IPS-NIHi7 (cell line): ENCODE measurements around the gene RUFY4.
"Not testable (repeated sequence)": the region's sequence is repeated elsewhere in the genome, so short reads cannot be mapped to it uniquely, and the experiment has no call there.

Source experiments
- DNase-seq: peaks from one replicate; pipeline ENCODE4 v3.0.0; 2012; ENCODE audit warnings: mixed read lengths; ENCODE audit errors: extremely low spot score

The RUFY4 gene

DNA sequence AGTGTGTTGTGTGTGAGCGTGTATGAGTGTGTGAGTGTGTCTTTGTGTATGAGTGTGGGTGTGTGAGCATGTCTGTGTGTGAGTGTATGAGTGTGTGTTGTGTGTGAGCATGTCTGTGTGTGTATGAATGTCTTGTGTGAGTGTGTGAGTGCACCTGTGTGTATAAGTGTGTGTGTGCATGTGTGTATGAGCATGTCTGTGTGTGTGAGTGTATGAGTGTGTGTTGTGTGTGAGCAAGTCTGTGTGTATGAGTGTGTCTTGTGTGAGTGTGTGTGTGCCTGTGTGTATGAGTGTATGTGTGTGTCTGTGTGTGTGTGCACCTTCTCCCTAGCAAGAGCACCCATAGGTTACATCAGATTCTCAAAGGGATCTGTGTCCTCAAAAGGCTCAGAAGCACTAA, 37.8 kb upstream of the RUFY4 start:
- no peak for DNase-seq

DNA sequence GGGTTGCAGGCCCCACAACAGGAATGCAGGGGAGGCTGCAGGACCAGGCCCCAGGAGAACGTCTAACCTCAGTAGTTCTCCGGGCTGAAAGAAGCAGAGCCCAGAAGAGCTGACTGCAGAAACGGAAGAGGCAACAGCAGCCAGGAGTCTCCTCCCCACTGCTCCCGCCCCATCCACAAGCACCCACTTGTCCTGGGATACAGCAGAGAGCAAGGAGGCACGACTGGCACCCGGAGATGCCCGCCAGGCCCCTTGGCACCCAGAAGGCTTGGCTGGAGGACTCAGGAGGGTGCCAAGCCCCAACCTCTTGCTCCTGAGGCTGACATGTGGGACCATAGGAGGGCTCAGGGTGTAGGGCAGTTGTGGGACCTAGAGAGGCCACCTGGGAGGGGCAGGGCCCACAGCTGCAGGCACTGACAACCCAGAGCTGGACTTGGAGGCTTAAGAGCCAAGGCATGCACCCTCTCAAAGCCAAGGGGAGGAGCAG, 37.2 kb upstream of the RUFY4 start:
- peak; percentile 7 for DNase-seq

GRCh38 chr2:218032336-218033171, 36.5 kb upstream of the RUFY4 start:
- DNase-seq, result peak; percentile 7

DNA sequence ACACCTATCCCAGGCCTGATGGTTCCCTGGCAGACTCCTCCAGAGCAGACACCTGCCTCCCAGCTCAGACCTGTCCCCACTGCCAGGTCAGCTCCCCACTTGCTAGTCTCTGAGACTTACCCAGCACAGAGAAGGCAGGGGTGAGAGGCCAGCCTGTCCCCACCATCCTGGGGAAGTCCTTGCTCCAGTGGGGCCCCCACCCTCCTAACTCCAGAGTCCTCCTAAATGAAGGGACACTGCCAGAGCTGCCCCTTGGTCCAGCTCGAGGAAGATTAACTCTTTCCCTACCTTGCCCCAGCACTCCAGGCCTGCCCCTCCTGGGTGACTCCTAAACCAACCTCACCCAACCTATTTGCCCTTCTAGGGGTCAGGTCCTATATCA, 35.9 kb upstream of the RUFY4 start:
- peak; percentile 6 for DNase-seq

DNA sequence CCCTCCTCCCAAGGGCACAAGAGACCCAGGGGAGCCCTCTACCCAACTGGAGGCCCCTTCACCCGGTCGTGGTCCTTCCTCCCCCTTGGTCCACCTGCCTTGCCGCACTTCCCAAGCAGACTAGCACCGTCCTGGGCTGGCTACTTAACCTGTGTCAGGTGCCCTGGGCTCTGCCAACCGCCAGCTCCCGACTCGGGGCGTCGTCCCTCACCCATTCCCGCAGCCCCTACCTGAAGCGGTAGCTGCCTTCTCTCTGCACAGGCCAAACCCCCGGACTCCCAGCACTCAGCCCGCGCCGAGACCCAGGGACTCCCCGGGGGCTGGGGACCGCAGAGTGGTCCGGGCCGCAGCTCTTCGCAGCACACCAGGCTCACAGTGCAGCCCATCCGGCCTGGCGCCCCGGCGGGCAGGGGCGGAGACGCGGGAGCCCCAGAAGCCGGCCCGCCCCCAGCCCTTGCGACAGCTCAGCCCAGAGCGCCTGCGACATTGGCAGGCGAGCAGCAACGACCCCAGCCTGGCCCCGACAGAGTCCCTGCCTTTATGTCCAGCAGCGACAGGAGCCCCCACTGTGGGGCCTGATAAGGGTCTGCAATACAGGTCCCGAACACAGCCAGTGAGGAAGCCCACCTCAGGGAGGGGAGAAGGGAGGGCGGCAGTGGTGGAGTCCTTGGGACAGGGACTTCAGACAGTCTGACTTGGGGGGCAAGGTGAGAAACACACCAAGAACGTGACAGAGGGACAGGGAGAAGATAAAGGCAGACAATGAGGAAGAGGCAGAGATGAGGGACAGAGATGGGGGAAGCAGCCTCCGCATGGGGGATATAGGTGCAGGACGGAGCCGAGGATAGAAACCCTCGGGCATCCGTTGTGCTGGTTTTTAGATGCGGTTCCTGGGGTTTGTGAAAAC, 35.2 kb upstream of the RUFY4 start:
- DNase-seq, result peak; percentile 54

GRCh38 chr2:218034497-218035213, 34.4 kb upstream of the RUFY4 start:
- DNase-seq, result peak; percentile 65

GRCh38 chr2:218035463-218036100, 33.5 kb upstream of the RUFY4 start:
- DNase-seq, result no peak

DNA sequence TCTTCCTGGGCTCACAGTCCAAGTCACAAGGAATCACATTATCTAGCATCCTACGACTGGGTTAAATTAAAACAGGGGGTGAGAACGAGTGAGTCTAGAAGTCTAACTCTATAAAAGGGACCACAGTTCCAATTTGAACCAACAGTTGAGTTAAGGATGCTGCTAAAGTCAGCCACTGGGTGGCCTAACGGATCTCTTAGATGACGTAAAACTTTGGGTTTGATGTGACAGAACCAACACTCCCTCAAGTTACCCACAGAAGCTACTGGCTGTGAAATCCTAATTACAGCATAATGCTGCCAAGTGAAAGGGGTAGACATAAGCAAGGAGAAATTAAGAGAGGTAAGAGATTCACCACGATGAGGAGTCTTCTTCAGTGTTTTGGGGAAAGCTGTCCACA, 32.7 kb upstream of the RUFY4 start:
- peak; percentile 10 for DNase-seq

GRCh38 chr2:218039171-218039570, 29.9 kb upstream of the RUFY4 start:
- no peak for DNase-seq

GRCh38 chr2:218040883-218041282, 28.2 kb upstream of the RUFY4 start:
- no peak for DNase-seq

- no peak for DNase-seq
Measured at GRCh38 chr2:218041302-218042168, 27.5 kb upstream of the RUFY4 start.

- DNase-seq, result no peak
Measured at GRCh38 chr2:218043100-218043499, 26.0 kb upstream of the RUFY4 start.

- DNase-seq, result no peak
Measured at GRCh38 chr2:218043701-218044109, 25.3 kb upstream of the RUFY4 start.

GRCh38 chr2:218044599-218044998, 24.5 kb upstream of the RUFY4 start:
- DNase-seq, result not testable (repeated sequence)

DNA sequence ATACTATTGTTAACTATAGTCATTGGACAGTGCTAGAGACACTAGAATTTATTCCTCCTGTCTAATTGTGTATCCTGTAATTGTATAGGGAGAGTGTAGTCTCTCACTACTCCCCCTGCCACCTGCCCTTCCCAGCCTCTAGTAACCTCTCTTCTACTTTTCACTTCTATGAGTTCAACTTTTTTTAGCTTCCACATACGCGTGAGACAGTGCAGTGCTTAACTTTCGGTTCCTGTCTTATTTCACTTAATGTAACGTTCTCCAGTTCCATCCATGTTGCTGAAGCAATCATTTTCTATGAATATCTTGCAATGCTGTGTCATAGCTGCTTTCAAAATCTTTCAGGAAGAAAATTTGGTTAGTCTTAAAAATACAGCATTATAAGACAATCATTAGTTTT, 22.8 kb upstream of the RUFY4 start:
- no peak for DNase-seq

DNA sequence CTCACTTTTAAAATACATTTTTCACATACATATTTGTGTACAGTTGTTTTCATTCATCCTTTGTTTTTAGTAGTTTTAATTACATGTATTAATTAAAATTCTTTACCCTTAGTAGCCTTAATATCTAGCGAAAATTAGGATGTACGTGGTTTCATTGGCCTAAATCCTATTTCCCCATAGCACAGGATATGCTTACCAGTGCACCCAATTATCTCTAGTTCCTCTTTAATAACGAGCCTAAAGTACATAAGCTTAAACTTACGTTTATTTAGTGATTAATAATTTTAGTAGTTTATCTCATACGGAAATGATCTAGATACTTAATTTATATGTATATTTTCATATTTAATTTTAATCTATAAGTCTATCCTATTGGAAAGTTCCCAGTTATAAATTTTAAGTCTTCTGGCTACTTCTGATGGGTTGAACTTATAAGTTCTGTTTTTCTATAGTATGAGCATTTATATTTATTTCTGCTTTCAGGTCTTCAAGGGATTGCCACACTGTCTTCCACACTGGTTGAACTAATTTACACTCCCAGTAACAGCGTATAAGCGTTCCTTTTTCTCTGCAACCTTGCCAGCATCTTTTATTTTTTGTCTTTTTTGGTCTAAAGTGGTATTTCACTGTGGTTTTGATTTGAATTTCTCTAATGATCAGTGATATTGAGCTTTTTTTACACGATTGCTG, 21.4 kb upstream of the RUFY4 start:
- DNase-seq, result no peak

DNA sequence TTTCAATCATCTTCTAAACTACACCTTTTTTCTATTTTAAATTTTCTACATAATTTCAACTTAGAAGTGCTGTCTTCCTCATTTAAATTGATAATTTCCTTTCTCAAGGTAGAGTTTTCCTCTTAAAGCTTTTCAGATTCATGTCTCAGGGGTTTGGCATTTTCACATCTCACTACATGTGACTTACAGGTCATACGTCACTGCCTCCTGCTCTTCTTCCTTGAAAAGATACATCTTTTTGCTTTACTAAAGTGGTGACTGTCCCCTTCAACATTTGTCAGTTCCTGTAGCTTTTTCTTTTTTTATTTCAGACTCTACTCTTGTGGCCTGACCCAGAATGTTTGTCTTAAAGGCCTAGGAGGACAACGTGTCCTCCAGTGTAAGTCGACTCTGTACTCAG, 17.1 kb upstream of the RUFY4 start:
- no peak for DNase-seq

DNA sequence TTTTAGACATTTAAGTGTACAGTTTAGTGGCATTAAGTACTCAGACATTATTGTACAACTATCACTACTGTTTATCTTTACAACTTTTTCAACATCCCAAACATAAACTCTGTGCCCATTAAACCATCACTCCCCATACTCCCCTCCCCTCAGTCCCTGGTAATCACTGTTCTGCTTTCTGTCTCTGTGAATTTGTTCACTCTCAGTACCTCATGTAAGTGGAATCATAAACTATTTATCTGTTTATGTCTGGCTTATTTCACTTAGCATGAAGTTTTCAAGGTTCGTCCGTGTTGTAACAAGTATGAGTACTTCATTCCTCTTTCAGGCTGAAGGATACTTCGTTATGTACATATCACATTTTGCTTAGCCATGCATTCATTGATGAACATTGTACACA, 9.8 kb upstream of the RUFY4 start:
- no peak for DNase-seq

DNA sequence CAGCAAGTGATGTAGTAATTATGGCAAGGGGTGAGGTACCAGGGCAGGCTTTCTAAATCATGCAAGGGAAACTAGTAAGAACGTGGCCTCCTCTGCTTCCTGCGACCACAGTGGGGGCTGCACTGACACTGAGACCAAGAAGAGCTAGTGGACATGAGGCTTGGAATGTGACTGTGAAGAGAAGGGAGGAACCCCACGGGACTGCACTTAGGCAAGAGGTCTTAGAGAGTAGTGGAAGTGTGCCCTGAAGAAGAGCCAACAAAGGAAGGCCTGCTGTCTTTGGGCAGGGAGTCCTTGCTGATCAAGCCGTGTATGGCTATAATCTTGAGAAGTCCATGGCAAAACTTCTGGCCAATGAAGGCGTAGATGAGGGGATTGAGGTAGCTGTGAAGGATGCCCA, 8.9 kb upstream of the RUFY4 start:
- no peak for DNase-seq
